ENCODE measurements around the gene ZFP57.

DNA sequence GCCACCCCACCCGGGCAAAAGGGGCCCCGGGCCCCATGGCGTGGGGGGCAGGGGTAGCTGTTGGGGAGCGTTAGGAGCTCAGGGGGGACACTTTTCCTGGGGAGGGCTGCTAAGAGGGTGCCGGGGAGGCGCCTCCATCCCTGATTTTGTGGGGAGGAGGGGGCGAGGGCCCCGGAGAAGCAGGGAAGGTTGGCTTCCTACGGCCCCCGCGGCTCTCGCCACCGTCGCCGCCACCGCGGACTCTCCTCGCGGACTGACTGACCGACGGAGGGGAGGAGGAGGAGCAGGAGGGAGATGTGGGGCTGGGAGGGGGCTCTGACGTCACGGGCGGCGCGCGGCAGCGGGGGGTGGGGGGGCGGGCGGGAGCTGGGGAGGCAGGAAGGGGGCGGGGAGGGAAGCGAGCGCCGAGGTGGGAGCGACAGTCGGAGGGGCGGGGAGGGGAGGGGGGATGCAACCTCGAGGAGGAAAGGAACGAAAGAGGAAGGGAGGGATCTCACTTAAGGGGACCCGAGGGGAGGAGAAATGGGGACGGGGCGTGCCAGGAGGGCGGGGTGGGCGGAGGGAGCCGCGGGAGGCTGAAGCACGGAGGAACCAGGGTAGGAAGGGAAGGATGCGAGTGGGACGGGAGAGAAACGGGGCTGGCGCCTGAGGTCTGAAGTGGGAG, 53.1 kb downstream of the ZFP57 start:
- TF ChIP-seq ZBTB7A (IDR thresholded peaks at IDR 0.05; ENCODE audit: low read depth) (no peak), EGR1 (IDR thresholded peaks at IDR 0.05) (no peak), CEBPB (IDR thresholded peaks at IDR 0.05) (no peak), FOXM1 (IDR thresholded peaks at IDR 0.05; ENCODE audit: borderline replicate concordance, low read depth) (no peak)
- TF ChIP-seq, protein P1, sequence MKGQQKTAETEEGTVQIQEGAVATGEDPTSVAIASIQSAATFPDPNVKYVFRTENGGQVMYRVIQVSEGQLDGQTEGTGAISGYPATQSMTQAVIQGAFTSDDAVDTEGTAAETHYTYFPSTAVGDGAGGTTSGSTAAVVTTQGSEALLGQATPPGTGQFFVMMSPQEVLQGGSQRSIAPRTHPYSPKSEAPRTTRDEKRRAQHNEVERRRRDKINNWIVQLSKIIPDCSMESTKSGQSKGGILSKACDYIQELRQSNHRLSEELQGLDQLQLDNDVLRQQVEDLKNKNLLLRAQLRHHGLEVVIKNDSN (IDR thresholded peaks at IDR 0.05) = no peak

All from Ishikawa (cell line).